Measurements from ENCODE around the gene ZNF440. TPM values are rescaled to one million over a fixed set of nuclear protein-coding genes. Genes with fewer than 3 reads are reported as not detected.

The ZNF440 gene
- total RNA-seq, 1 donor from 2014 or later, result 25.8 TPM

DNA sequence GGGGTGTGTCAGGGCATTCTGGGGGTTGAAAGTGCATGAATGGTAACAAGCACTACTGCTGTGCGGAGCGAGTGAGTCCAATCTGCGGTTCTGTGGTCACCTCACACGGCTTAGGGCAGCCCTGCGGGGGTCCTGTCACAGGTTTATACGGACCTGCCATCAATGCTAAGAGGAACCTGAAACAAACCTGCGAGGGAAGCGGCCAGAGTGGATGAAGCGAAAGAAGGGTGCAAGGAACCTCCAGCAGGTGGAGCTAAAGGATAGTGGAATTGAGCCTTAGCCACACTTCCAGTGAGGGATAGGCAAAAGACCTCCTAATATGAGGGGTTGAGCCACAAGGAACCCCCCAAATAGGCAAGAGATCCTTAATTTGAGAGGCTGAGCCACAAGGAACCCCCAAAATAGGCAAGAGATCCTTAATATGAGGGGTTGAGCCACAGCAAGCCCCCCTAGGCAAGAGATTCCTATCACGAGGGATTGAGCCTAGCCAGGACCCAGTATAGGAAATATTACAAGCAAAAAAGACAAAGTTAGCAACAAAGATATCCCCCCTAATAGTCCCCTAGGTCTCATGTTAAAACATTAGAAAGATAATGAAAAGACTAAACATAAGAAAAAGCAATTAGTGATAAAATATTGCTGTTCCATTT is 67.2 kb downstream of the ZNF440 start:
- H3K36me3 ChIP-seq, result no peaks in the 10 kb centered on the region
- no peak overlapping the region for H3K4me3 ChIP-seq
- H3K4me2 ChIP-seq, result peak overlapping the region; percentile 45
- no peaks in the 10 kb centered on the region for H4K20me1 ChIP-seq (ENCODE audit: low read depth)
- Mint-ChIP-seq H3K4me1 (no peaks in the 10 kb centered on the region), H3K36me3 (peaks cover 1% of the 10 kb centered on the region), H3K9me3 (peaks cover 35% of the 10 kb centered on the region), H3K27ac (no peak overlapping the region), H3K4me3 (peak overlapping the region; percentile 40), H3K27me3 (ENCODE audit: insufficient read depth, low read depth) (peaks cover 6% of the 10 kb centered on the region)
- TF ChIP-seq, protein P1, sequence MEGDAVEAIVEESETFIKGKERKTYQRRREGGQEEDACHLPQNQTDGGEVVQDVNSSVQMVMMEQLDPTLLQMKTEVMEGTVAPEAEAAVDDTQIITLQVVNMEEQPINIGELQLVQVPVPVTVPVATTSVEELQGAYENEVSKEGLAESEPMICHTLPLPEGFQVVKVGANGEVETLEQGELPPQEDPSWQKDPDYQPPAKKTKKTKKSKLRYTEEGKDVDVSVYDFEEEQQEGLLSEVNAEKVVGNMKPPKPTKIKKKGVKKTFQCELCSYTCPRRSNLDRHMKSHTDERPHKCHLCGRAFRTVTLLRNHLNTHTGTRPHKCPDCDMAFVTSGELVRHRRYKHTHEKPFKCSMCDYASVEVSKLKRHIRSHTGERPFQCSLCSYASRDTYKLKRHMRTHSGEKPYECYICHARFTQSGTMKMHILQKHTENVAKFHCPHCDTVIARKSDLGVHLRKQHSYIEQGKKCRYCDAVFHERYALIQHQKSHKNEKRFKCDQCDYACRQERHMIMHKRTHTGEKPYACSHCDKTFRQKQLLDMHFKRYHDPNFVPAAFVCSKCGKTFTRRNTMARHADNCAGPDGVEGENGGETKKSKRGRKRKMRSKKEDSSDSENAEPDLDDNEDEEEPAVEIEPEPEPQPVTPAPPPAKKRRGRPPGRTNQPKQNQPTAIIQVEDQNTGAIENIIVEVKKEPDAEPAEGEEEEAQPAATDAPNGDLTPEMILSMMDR (IDR thresholded peaks at IDR 0.05), result peak; percentile 85
- no peak for TF ChIP-seq EZH2 (IDR thresholded peaks at IDR 0.05)
- H3K27ac ChIP-seq, result no peak overlapping the region
- peak; percentile 85 for DNase-seq (ENCODE audit: low spot score)
- H2AFZ ChIP-seq (replicated peaks), result no peak overlapping the region
- H3K27me3 ChIP-seq, result peaks cover 8% of the 10 kb centered on the region
- no peaks in the 10 kb centered on the region for H3K79me2 ChIP-seq (ENCODE audit: low read depth)
- H3K9ac ChIP-seq, result no peak overlapping the region
- no peaks in the 10 kb centered on the region for H3F3A ChIP-seq (ENCODE audit: low read depth)
- no peaks in the 10 kb centered on the region for H3K9me3 ChIP-seq (ENCODE audit: low read depth)
- no peaks in the 10 kb centered on the region for H3K4me1 ChIP-seq

DNA sequence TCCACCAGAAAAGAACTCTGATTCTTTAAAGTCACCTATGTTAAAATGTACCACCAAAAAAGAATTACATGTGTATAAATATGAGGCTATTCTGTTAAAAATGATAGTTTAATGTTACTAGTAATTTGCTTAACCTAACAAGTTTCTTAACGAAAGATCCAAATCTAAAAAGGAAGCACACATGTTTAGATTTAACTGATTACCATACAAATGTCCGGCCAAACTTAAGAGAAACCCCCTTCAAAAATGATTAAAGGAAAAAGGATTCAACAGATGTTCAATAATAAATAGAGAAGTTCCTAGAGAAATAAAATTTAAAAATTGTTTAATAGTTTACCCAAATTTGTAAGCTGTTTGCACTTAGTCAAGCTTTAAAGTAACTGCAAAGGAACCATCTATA is 68.5 kb downstream of the ZNF440 start:
- DNase-seq (ENCODE audit: low spot score), result no peak
- Mint-ChIP-seq H3K27ac (no peak overlapping the region), H3K27me3 (ENCODE audit: insufficient read depth, low read depth) (peaks cover 11% of the 10 kb centered on the region), H3K36me3 (peaks cover 2% of the 10 kb centered on the region), H3K4me3 (no peak overlapping the region), H3K4me1 (peaks cover 7% of the 10 kb centered on the region), H3K9me3 (peaks cover 44% of the 10 kb centered on the region)
- Histone ChIP-seq H4K20me1 (ENCODE audit: low read depth) (no peaks in the 10 kb centered on the region), H3K4me1 (peaks cover 4% of the 10 kb centered on the region), H3F3A (ENCODE audit: low read depth) (no peaks in the 10 kb centered on the region), H3K4me2 (no peak overlapping the region), H3K9me3 (ENCODE audit: low read depth) (no peaks in the 10 kb centered on the region), H3K27me3 (peaks cover 8% of the 10 kb centered on the region), H3K4me3 (no peak overlapping the region), H3K79me2 (ENCODE audit: low read depth) (no peaks in the 10 kb centered on the region), H3K36me3 (no peaks in the 10 kb centered on the region), H2AFZ (replicated peaks) (no peak overlapping the region), H3K9ac (no peak overlapping the region), H3K27ac (no peak overlapping the region)
- TF ChIP-seq EZH2 (IDR thresholded peaks at IDR 0.05), result no peak
- TF ChIP-seq, protein P1 (IDR thresholded peaks at IDR 0.05), result no peak
- TF ChIP-seq EZH2phosphoT487 (IDR thresholded peaks at IDR 0.05), result no peak

Other genes starting within 250 kb of the ZNF440 start
- gene ACP5, start 236.6 kb upstream of the ZNF440 start, total RNA-seq (ENCODE audit: low replicate concordance), result 0.11 and 0.90 TPM in 2 replicates
- 37.7 and 38.5 TPM in 2 replicates for gene ZNF627, start 216.8 kb upstream of the ZNF440 start, total RNA-seq (ENCODE audit: low replicate concordance)
- gene ZNF823, start 75.3 kb upstream of the ZNF440 start, total RNA-seq (ENCODE audit: low replicate concordance), result 9.2 and 12.3 TPM in 2 replicates
- gene ZNF441, start 47.3 kb upstream of the ZNF440 start, total RNA-seq (ENCODE audit: low replicate concordance), result 6.5 and 7.3 TPM in 2 replicates
- gene ZNF491, start 15.8 kb upstream of the ZNF440 start, total RNA-seq (ENCODE audit: low replicate concordance), result 5.5 and 6.0 TPM in 2 replicates
- gene ZNF439, start 34.5 kb downstream of the ZNF440 start, total RNA-seq (ENCODE audit: low replicate concordance), result 5.2 and 6.5 TPM in 2 replicates
- 62.4 and 73.7 TPM in 2 replicates for gene ZNF69, start 73.5 kb downstream of the ZNF440 start, total RNA-seq (ENCODE audit: low replicate concordance)
- 18.3 and 29.4 TPM in 2 replicates for gene ZNF700, start 110.8 kb downstream of the ZNF440 start, total RNA-seq (ENCODE audit: low replicate concordance)
- 10.0 and 17.7 TPM in 2 replicates for gene ZNF763, start 150.8 kb downstream of the ZNF440 start, total RNA-seq (ENCODE audit: low replicate concordance)
- gene ZNF433, start 221.4 kb downstream of the ZNF440 start, total RNA-seq (ENCODE audit: low replicate concordance), result 8.2 and 8.3 TPM in 2 replicates
- 2.6 and 3.0 TPM in 2 replicates for gene ZNF878, start 238.7 kb downstream of the ZNF440 start, total RNA-seq (ENCODE audit: low replicate concordance)